Endothelial cell of umbilical vein (primary cell): ENCODE results near the gene ZPR1. TPM values are rescaled to one million over a fixed set of nuclear protein-coding genes. Genes with fewer than 3 reads are reported as not detected.

Experiments
- BruUV-seq: library from RNA; stranded (reverse); fragments of 400-500 nt; replicated peaks from 2 replicates; lab custom pipeline; 2021; lab: Mats Ljungman, UMichigan
- CTCF ChIA-PET: fragments of 300-600, 350-600 bp; sonication (Branson Sonifier 250); formaldehyde crosslinking; loops from one replicate; lab custom pipeline; 2021; ENCODE audit warnings: antibody characterized with exemption, inconsistent platforms; lab: Charles Lee
- POLR2A ChIA-PET: fragments of 300-600, 350-600 bp; sonication (Branson Sonifier 250); formaldehyde crosslinking; loops from one replicate; lab custom pipeline; 2021; ENCODE audit warnings: antibody characterized with exemption, inconsistent platforms; lab: Charles Lee
- DNase-seq: peaks from one replicate; pipeline ENCODE4 v3.0.0-alpha.2; 2011; ENCODE audit warnings: low read depth, low spot score
- FAIRE-seq: peaks from 2 replicates; lab custom pipeline; 2011; peaks lifted over from hg19 to GRCh38; lab: Jason Lieb, UNC
- H2AFZ ChIP-seq: 2 replicates; pipeline ENCODE4 v1.6.0; 2012; ENCODE audit warnings: low read depth, low read length, control low read depth, inconsistent platforms
- H3K27ac ChIP-seq: 2 replicates; pipeline ENCODE4 v1.5.1; 2011; ENCODE audit warnings: low read depth, mild to moderate bottlenecking, control low read depth, low read length, moderate library complexity; ENCODE audit not compliant: insufficient read depth
- H3K27me3 ChIP-seq, 2 experiments: 2 replicates each; pipeline versions ENCODE4 v1.6.0 to v1.6.1; 2011; ENCODE audit warnings: low read length in 2 of 2, mixed read lengths in 1 of 2; ENCODE audit not compliant: control insufficient read depth in 2 of 2, insufficient read depth in 2 of 2
- H3K36me3 ChIP-seq, 2 experiments: 2 replicates in 1 of 2; 3 replicates in 1 of 2; pipeline ENCODE4 v1.5.1; 2011; ENCODE audit warnings: low read length in 2 of 2, mild to moderate bottlenecking in 1 of 2, moderate library complexity in 1 of 2; ENCODE audit not compliant: control insufficient read depth in 2 of 2, insufficient read depth in 2 of 2; ENCODE audit errors: extremely low read depth in 1 of 2
- H3K4me1 ChIP-seq: 3 replicates; pipeline ENCODE4 v1.5.1; 2011; ENCODE audit warnings: mild to moderate bottlenecking, low read length; ENCODE audit not compliant: control insufficient read depth, insufficient read depth; ENCODE audit errors: extremely low read depth
- H3K4me2 ChIP-seq: 2 replicates; pipeline ENCODE4 v1.6.1; 2011; ENCODE audit warnings: low read length, control low read depth, mixed read lengths; ENCODE audit not compliant: insufficient read depth
- H3K4me3 ChIP-seq, 3 experiments: fragments of 200-600 bp in 1 of 3; sonication (generic), shearing (Covaris generic) in 1 of 3; replicated peaks in 1 of 3; 2 replicates each; pipeline ENCODE4 v1.5.1; 2011 to 2016; ENCODE audit warnings: control low read depth in 3 of 3, low read length in 3 of 3, mild to moderate bottlenecking in 2 of 3, inconsistent platforms in 1 of 3, low read depth in 1 of 3, moderate library complexity in 1 of 3; ENCODE audit not compliant: insufficient read depth in 1 of 3
- H3K79me2 ChIP-seq: 2 replicates; pipeline ENCODE4 v1.6.0; 2012; ENCODE audit warnings: low read length, inconsistent platforms; ENCODE audit not compliant: control insufficient read depth, insufficient read depth
- H3K9ac ChIP-seq: replicated peaks from 2 replicates; pipeline ENCODE3; 2011; ENCODE audit warnings: low read length, control low read depth; ENCODE audit not compliant: insufficient read depth; ENCODE audit errors: extremely low read depth
- H3K9me1 ChIP-seq: replicated peaks from 3 replicates; pipeline ENCODE4 v1.6.0; 2011; ENCODE audit warnings: mild to moderate bottlenecking, low read length; ENCODE audit not compliant: control insufficient read depth, insufficient read depth; ENCODE audit errors: extremely low read depth
- H3K9me3 ChIP-seq: replicated peaks from 2 replicates; pipeline ENCODE4 v1.5.1; 2012; ENCODE audit warnings: low read length, inconsistent platforms; ENCODE audit not compliant: control insufficient read depth, insufficient read depth
- H4K20me1 ChIP-seq: replicated peaks from 2 replicates; pipeline ENCODE3; 2011; ENCODE audit warnings: mild to moderate bottlenecking, low read length; ENCODE audit not compliant: control insufficient read depth, insufficient read depth; ENCODE audit errors: extremely low read depth
- EZH2 ChIP-seq: IDR thresholded peaks from 2 replicates; pipeline ENCODE4 v1.6.1; 2012; ENCODE audit warnings: borderline replicate concordance, low read depth, mild to moderate bottlenecking, moderate library complexity, low read length, inconsistent platforms; ENCODE audit not compliant: severe bottlenecking
- FOS ChIP-seq: IDR thresholded peaks from 2 replicates; pipeline ENCODE4 v1.6.1; 2011; ENCODE audit warnings: mild to moderate bottlenecking, low read length, moderate library complexity, borderline replicate concordance; ENCODE audit not compliant: insufficient read depth
- GATA2 ChIP-seq: IDR thresholded peaks from 2 replicates; pipeline ENCODE4 v1.7.0; 2011; ENCODE audit warnings: low read depth, mild to moderate bottlenecking, moderate library complexity, mixed read lengths, low read length; ENCODE audit not compliant: insufficient read length, insufficient read depth
- JUN ChIP-seq: IDR thresholded peaks from 2 replicates; pipeline ENCODE4 v1.6.1; 2011; ENCODE audit warnings: borderline replicate concordance, low read depth; ENCODE audit not compliant: insufficient read length, insufficient read depth
- MYC ChIP-seq: IDR thresholded peaks from one replicate; pipeline ENCODE4 v1.6.1; 2011; ENCODE audit warnings: mild to moderate bottlenecking, low read depth, low read length
- POLR2A ChIP-seq: IDR thresholded peaks from 2 replicates; pipeline ENCODE4 v1.6.1; 2012; ENCODE audit warnings: low read depth, mild to moderate bottlenecking, control low read depth, low read length
- POLR2AphosphoS5 ChIP-seq: IDR thresholded peaks from 2 replicates; pipeline ENCODE4 v1.6.1; 2012; ENCODE audit warnings: low read depth, mild to moderate bottlenecking, control low read depth, low read length, moderate library complexity; ENCODE audit not compliant: insufficient read depth
- dilution Hi-C: fragments of 300-500 bp; cut with MboI; formaldehyde crosslinking; loops from one replicate; pipeline ENCODE4 v1.15.0; 2019; ENCODE audit warnings: low sequenced_read_pairs; ENCODE audit not compliant: extremely low pct_ligation_motif_present
- intact Hi-C: fragments of 100-400 bp; cut with micrococcal nuclease; formaldehyde crosslinking; loops from one replicate; pipeline ENCODE4 v1.10.0; 2022
- polyA plus RNA-seq, 4 experiments: library from polyadenylated mRNA; depleted of rRNA in 3 of 4; stranded (reverse) in 3 of 4; unstranded in 1 of 4; fragments of >200 nt; gene quantifications; 2 replicates each; pipeline versions ENCODE4 v1.2.1 to v1.2.3, GENCODE V29; 2011 to 2012; ENCODE audit warnings: missing spikeins in 1 of 4
- total RNA-seq: library from RNA; stranded (reverse); gene quantifications from 2 replicates; pipeline ENCODE4 v1.2.3, GENCODE V29; 2021
- TF ChIP-seq, protein P1 (sequence below): IDR thresholded peaks from 2 replicates; pipeline ENCODE4 v1.6.1; 2011; ENCODE audit not compliant: insufficient read depth, insufficient read length
- TF ChIP-seq, protein P2 (sequence below), 2 donors: IDR thresholded peaks; 1 replicate in 1 of 2; 2 replicates in 1 of 2; pipeline ENCODE4 v1.5.1; 2011; ENCODE audit warnings: low read length in 2 of 2, mild to moderate bottlenecking in 2 of 2, moderate library complexity in 2 of 2, control low read depth in 1 of 2, inconsistent platforms in 1 of 2, low read depth in 1 of 2; ENCODE audit not compliant: insufficient read depth in 1 of 2; ENCODE audit errors: extremely low read depth in 1 of 2

The ZPR1 gene
- total and polyA plus RNA-seq, 2 donors (not counting 3 experiments of a cell fraction or from before 2014, with no cell fraction given) = 22.6 to 54.5 TPM

DNA sequence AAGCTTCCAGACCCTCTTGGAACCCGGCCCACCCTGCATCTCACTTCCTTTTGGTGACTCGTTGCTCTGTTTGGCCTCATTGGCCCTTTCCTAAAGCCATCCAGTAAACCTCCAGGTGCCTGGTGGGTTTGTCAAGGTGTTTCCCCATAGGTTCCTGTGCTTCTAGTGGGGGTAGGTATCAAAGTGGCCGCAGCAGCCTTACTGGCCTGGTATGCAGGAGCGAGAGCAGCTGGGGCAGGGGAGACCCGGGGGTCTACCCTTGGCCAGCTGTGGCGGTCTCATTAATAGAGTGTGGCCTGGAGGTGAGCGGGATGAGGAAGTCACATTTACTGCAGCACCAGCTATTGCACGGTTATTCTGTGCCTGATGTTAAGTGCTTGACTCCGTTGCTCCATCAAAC, 31.2 kb upstream of the ZPR1 start:
- ChIA-PET POLR2A (no interaction called here), CTCF (no interaction called here)
- no peak overlapping the region for H3K27ac ChIP-seq
- H3K36me3 ChIP-seq = no peaks in the 10 kb centered on the region
- no peaks in the 10 kb centered on the region for H3K9me1 ChIP-seq
- H3K27me3 ChIP-seq = no peaks in the 10 kb centered on the region
- no peak overlapping the region for H3K4me3 ChIP-seq
- no TSS peak for BruUV-seq
- TF ChIP-seq MYC (no peak), JUN (no peak), POLR2A (no peak), GATA2 (no peak), POLR2AphosphoS5 (no peak), EZH2 (no peak), FOS (no peak)
- TF ChIP-seq, protein P1, sequence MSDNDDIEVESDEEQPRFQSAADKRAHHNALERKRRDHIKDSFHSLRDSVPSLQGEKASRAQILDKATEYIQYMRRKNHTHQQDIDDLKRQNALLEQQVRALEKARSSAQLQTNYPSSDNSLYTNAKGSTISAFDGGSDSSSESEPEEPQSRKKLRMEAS = no peak
- TF ChIP-seq, protein P2, sequence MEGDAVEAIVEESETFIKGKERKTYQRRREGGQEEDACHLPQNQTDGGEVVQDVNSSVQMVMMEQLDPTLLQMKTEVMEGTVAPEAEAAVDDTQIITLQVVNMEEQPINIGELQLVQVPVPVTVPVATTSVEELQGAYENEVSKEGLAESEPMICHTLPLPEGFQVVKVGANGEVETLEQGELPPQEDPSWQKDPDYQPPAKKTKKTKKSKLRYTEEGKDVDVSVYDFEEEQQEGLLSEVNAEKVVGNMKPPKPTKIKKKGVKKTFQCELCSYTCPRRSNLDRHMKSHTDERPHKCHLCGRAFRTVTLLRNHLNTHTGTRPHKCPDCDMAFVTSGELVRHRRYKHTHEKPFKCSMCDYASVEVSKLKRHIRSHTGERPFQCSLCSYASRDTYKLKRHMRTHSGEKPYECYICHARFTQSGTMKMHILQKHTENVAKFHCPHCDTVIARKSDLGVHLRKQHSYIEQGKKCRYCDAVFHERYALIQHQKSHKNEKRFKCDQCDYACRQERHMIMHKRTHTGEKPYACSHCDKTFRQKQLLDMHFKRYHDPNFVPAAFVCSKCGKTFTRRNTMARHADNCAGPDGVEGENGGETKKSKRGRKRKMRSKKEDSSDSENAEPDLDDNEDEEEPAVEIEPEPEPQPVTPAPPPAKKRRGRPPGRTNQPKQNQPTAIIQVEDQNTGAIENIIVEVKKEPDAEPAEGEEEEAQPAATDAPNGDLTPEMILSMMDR (IDR thresholded peaks at IDR 0.05; ENCODE audit: extremely low read depth in 1 of 2, insufficient read depth in 1 of 2, low read depth in 1 of 2, low read length in 2 of 2) = no peak
- dilution Hi-C loops (no loop called here), intact Hi-C loops (loop anchor here (5.0 kb wide), 1 partner anchor 668 kb away; no protein-coding TSS in a partner anchor)
- H3K79me2 ChIP-seq = no peaks in the 10 kb centered on the region
- DNase-seq (no peak), FAIRE-seq (no peak)
- H3K9ac ChIP-seq = no peak overlapping the region
- no peaks in the 10 kb centered on the region for H3K9me3 ChIP-seq
- no peaks in the 10 kb centered on the region for H3K4me1 ChIP-seq
- H2AFZ ChIP-seq = no peak overlapping the region
- no peaks in the 10 kb centered on the region for H4K20me1 ChIP-seq
- no peak overlapping the region for H3K4me2 ChIP-seq
